GM18907 (cell line): ENCODE measurements around the gene FKBP15.
"Not testable (repeated sequence)": the region's sequence is repeated elsewhere in the genome, so short reads cannot be mapped to it uniquely, and the experiment has no call there.

Experiments
- ATAC-seq: cut with Tn5 transposase; IDR thresholded peaks from one replicate; pipeline ENCODE4 v1.9.1; 2021; ENCODE audit warnings: mild to moderate bottlenecking, moderate library complexity; ENCODE audit not compliant: unreplicated experiment

Gene FKBP15

GRCh38 chr9:113150670-113151611 lies 70.1 kb downstream of the FKBP15 start, which contains the start of gene SLC31A2:
SLC31A2 (plus strand) TSS chr9:113151007; CDS start chr9:113151075, 68 bp downstream.
- peak; percentile 96 for ATAC-seq

- ATAC-seq: not testable (repeated sequence)
Observed at GRCh38 chr9:113149561-113149960, 71.5 kb downstream of the FKBP15 start.

GRCh38 chr9:113148781-113149510 lies 72.1 kb downstream of the FKBP15 start:
- ATAC-seq: no peak

GRCh38 chr9:113148372-113148705 lies 72.7 kb downstream of the FKBP15 start:
- no peak for ATAC-seq

GRCh38 chr9:113143432-113144227 lies 77.4 kb downstream of the FKBP15 start:
- no peak for ATAC-seq

GRCh38 chr9:113140896-113141295 lies 80.2 kb downstream of the FKBP15 start:
- ATAC-seq: not testable (repeated sequence)

- no peak for ATAC-seq
Observed at GRCh38 chr9:113139953-113140352, 81.1 kb downstream of the FKBP15 start.

- no peak for ATAC-seq
Observed at GRCh38 chr9:113139225-113139829, 81.8 kb downstream of the FKBP15 start.

- ATAC-seq: no peak
Observed at GRCh38 chr9:113138760-113139159, 82.3 kb downstream of the FKBP15 start.

GRCh38 chr9:113137196-113138168 lies 83.6 kb downstream of the FKBP15 start:
- no peak for ATAC-seq

GRCh38 chr9:113131689-113132151 lies 89.4 kb downstream of the FKBP15 start:
- no peak for ATAC-seq

GRCh38 chr9:113129884-113130283 lies 91.2 kb downstream of the FKBP15 start:
- no peak for ATAC-seq

GRCh38 chr9:113129466-113129865 lies 91.6 kb downstream of the FKBP15 start:
- no peak for ATAC-seq

- no peak for ATAC-seq
Observed at GRCh38 chr9:113125386-113126035, 95.6 kb downstream of the FKBP15 start.

GRCh38 chr9:113118829-113119228 lies 102.2 kb downstream of the FKBP15 start:
- ATAC-seq: not testable (repeated sequence)
